Stimulated activated CD8-positive, alpha-beta memory T cell treated with anti-CD3 and anti-CD28 coated beads, Interleukin-12 subunit alpha, Interleukin-12 subunit beta, amount 100 ng/mL, for 1 hour (primary cell): ENCODE results near the gene MEF2D.

Experiments
- DNase-seq: peaks from one replicate; pipeline ENCODE4 v3.0.0-alpha.2; 2020; ENCODE audit warnings: low read depth

Gene MEF2D

DNA sequence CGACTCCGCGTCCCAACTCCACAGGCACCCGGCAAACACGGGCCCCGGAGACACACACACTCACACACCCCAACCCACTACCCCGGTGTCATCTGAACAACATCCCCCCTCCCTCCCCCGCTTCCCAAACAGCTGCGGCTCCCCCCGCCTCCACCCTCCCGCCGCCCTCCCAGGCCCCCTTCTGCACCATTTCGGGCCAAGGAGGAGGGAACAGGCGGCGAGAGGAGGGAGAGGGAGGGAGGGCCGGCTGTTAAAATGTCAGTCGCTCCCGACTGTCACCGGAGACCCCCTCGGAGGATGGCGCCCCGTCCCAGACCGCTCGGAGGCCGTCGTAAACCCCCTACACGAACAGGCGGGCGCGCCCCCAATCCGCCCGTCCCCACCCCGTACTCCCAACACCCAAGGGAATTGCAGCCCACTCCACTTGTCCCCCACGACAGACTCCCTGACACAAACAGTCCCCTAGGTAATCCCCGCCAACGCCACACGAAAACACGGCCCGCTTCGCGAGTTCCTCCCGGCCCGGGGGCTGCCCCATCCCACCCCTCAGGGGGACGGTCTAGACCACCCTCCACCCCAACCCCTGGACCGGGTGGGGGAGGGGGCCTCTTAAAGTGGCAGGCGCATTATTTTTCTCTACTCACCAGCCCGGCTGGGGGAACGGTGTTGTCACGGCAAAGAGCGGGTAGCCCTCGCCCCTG is 583 bp downstream of the MEF2D start:
- no peak for DNase-seq

- DNase-seq, result no peak
These were observed 1.3 kb downstream of the MEF2D start for GRCh38 chr1:156499194-156499841.

- DNase-seq, result no peak
These were observed 2.0 kb downstream of the MEF2D start for GRCh38 chr1:156498432-156499193.

- DNase-seq, result no peak
These were observed 2.7 kb downstream of the MEF2D start for GRCh38 chr1:156497743-156498431.

DNA sequence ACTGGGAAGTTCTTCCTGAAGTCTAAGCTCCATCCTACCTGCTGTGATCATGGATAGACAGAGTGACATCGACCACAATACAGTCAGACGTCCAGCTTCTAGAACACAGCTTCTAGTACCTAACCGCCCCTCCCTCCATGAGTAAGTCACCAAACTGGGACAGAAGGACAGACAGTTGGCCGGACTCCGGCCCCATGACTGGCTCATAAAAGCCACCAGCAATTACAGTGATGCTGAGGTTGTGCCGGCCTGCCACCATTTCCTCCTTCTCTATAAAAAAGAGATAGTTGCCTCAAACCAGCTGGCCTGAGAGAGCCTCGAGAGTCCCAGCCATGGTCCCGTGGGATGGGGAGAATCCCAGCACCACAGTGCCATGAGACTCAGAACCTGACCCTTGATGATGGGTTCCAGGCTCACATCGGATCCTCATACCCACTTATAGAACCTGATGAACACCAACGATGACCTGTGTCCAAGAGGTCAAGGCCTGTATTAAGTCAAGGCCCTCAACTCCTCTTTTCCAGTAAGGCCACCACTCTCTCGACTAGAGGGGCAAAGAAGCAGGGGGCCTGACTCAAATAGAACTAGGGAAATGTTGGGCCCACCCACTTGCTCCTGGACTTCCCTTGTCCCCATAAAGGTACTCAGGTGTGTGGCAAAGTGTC is 3.4 kb downstream of the MEF2D start:
- DNase-seq, result no peak

GRCh38 chr1:156496211-156496761 is 4.3 kb downstream of the MEF2D start:
- DNase-seq, result no peak

DNA sequence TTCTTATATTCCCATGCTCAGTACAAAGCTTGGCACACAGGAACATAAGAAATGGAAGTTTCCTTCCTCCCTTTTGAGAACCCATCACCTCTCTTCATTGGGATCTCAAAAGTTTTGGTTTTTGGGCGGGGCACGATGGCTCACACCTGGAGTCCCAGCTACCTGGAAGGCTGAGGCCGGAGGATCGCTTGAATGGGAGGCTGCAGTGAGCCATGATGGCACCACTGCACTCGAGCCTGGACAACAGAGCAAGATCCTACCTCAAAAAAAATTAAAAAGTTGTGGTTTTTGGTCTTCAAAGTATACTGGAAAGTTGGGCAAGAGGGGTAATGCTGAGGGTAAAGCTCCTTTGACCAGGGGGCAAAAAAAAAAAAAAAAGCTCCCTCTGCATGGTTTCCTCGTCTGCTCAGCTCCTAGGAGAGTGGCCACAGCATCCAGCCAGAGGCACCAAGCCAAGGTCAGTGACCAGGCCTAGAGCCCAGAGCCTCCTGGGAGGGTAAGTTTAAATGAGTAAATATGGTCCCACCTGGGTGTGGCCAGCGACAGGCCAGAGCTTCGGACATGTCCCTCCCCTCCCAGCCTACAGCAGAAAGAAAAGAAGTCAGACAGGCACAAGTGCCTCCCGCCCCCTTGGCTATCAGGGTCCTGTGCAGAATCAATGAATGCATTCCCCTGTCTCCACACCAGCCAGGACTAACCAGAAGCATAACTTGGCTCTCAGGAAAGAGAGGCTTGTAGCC is 5.0 kb downstream of the MEF2D start:
- no peak for DNase-seq

- DNase-seq, result no peak
These were observed 6.2 kb downstream of the MEF2D start for GRCh38 chr1:156494309-156494895.

DNA sequence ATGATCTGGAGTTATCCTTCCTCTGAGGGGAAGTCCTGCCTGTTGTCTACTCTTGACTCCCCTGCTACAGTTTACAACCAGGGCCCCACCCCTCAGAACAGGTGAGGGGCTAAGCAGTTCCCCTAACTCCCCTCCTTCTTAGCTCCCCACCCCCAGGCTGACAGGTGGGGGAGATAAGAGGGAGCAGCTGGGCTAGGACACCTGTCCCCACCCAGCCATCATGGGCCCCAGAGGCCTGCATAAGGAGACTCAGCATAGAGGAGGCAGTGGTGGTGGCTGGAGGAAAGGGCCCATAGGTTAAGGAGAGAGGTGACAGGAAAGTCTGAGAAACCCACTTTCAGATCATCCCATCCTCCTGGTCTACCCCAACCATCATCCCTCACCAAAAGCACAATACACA is 6.8 kb downstream of the MEF2D start:
- DNase-seq, result no peak

DNA sequence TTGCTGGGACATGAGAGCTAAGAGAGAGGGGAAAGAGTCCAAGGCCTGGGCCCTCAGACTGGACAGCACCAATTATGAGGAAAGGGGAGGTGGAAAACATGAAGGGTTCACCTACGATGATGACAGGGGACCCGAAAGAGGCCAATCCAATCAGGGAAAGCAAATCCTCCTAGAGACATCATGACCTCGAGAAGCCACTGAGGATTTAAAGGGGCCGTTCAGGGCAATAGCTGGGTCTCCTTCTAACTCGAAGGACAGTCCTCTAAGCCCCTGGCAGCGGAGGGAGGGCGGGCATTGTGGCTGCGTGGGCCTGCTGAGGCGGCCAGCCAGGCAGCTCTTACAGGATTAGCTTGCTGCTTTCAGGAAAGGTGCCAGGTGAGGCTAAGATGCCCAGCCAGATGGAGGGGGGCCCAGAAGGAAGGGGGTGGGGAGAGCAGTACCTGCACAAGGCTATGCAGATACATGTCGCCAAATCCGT is 7.4 kb downstream of the MEF2D start:
- no peak for DNase-seq

DNA sequence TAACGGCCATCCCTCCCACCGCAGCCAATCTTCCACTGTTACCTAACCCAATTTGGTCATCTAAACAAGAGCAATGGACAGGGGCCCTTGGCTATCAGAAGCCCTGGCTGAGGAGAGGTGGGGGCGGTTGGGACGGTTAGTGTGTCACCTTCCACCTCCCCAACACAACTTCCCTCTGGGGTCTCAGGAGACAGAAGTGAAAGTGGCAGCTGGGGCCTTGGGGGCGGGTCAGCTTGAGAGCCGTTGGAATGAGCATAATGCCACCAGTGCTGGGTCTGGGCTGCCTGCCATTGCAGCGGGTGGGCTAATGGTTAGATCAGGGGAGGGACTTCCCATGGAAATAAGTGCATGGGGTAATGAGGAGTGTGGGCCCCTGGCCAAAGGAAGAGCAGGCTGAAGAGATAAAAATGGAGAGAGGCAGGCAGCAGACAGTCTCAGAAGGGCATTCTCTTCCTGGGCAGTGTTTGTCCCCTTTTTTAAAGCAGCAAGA is 7.9 kb downstream of the MEF2D start:
- DNase-seq, result no peak

GRCh38 chr1:156492013-156492590 is 8.5 kb downstream of the MEF2D start:
- no peak for DNase-seq

- no peak for DNase-seq
These were observed 9.2 kb downstream of the MEF2D start for GRCh38 chr1:156491151-156491949.

- no peak for DNase-seq
These were observed 10.1 kb downstream of the MEF2D start for GRCh38 chr1:156490401-156491032.

GRCh38 chr1:156489935-156490293 is 10.7 kb downstream of the MEF2D start:
- DNase-seq, result no peak

DNA sequence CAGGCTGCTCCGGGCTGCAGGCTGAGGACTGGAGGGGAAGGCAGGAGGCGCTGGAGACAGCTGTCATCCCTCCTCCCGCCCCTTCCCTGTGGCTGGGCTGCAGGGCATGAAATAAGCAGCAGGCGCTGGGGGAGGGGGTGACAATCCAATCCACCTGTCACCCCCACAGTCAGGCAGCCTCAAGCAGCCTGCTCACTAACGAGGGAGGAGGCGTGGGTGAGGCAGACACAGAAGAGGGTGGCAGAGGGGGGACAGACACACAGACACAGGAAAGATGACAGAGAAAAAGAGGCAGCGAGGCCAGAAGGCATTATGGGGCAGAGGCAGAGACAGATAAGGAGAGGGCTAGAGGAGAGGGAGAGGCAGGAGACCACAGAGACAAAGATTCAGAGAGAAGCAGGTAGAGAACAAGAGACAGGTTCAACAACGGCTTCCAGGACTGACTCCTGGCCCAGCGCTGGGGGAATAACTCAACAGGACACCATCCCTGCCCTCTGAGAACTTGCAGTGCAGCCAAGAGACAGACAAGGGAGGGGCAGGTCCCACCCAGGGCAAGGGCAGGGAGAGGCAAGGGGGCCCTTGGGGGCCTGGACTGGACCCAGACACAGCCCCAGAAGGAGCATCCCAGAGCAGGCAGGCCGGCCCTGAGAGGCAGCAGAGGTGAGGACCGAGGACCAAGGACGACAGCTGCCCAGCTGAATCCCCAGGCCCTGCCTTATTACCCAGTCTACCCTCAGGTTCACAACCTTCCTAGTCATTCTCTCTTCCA is 11.2 kb downstream of the MEF2D start:
- no peak for DNase-seq

DNA sequence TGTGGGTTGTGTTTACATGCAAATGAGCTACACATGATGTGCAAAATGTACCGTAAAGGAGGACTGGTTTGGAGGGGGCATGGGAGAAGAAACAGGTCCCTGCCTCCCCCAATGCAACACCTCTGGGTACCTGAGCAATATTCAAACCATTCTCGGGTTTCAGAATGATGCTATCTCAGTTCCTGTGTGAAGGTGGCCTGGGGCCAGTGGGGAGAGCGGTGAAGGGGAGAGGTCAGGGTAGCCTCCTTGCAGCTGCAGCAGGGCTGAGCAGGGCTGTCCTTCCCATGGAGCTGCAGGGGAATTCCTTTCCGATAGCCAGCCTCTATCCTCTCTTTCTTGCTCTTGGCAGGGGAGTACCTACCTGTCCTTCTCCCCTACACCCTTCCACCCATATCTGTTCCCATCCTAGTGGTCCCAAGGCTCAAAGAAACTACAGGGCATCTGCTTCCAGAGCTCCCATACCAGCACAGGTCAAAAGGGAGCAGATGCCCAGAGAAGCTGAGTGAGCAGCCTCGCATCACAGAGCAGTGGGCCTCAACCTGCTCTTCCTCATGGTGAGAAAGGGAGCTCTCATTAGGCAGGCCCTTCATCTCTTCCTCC is 11.9 kb downstream of the MEF2D start:
- no peak for DNase-seq
